ENCODE results near the gene CASK.

- TF ChIP-seq CTCF (IDR thresholded peaks at IDR 0.05) (no peak), POLR2A (IDR thresholded peaks at IDR 0.05) (no peak)
Observed at GRCh38 chrX:41522081-41522480, 401.3 kb downstream of the CASK start.
